Activated CD8-positive, alpha-beta T cell treated with anti-CD3 and anti-CD28 coated beads for 36 hours (primary cell): Measurements from ENCODE around the gene UBE2G1. TPM values are rescaled to one million over a fixed set of nuclear protein-coding genes. Genes with fewer than 3 reads are reported as not detected.

Experiments used
- ATAC-seq: fragments of 200-7000 bp; cut with Tn5 transposase; one replicate; pipeline ENCODE4 v1.10.0; 2021; ENCODE audit warnings: mild to moderate bottlenecking, moderate library complexity
- CTCF ChIA-PET: fragments of 350-600 bp; sonication (Branson Sonifier 250); formaldehyde crosslinking; loops from one replicate; lab custom pipeline; 2021; ENCODE audit warnings: antibody characterized with exemption; lab: Charles Lee
- POLR2A ChIA-PET: fragments of 350-600 bp; sonication (Branson Sonifier 250); formaldehyde crosslinking; loops from one replicate; lab custom pipeline; 2021; ENCODE audit warnings: antibody characterized with exemption; lab: Charles Lee
- DNase-seq: peaks from one replicate; pipeline ENCODE4 v3.0.0-alpha.2; 2020
- H3K27ac Mint-ChIP-seq: one replicate; pipeline ENCODE4 v1.8.0; 2021; ENCODE audit warnings: mild to moderate bottlenecking, mixed read lengths
- H3K27me3 Mint-ChIP-seq: one replicate; pipeline ENCODE4 v1.8.0; 2021; ENCODE audit warnings: mixed read lengths
- H3K36me3 Mint-ChIP-seq: one replicate; pipeline ENCODE4 v1.8.0; 2021; ENCODE audit warnings: low read depth, mixed read lengths
- H3K4me1 Mint-ChIP-seq: one replicate; pipeline ENCODE4 v1.8.0; 2021; ENCODE audit warnings: low read depth, mixed read lengths
- H3K4me3 Mint-ChIP-seq: one replicate; pipeline ENCODE4 v1.8.0; 2021; ENCODE audit warnings: mild to moderate bottlenecking, moderate library complexity, mixed read lengths
- H3K9me3 Mint-ChIP-seq: one replicate; pipeline ENCODE4 v1.8.0; 2021; ENCODE audit warnings: mixed read lengths
- CTCF ChIP-seq: fragments of 200-600 bp; IDR thresholded peaks from one replicate; pipeline ENCODE4 v1.8.0; 2022; ENCODE audit warnings: antibody characterized with exemption, mild to moderate bottlenecking
- intact Hi-C: fragments of 100-400 bp; cut with micrococcal nuclease; formaldehyde crosslinking; loops from one replicate; pipeline ENCODE4 v1.10.0; 2022
- total RNA-seq, 2 experiments: library from RNA; stranded (reverse); gene quantifications; one replicate each; pipeline ENCODE4 v1.2.3, GENCODE V29; 2021

UBE2G1 gene
- total RNA-seq, 2 experiments from 2014 or later, result 40.2 to 44.0 TPM

DNA sequence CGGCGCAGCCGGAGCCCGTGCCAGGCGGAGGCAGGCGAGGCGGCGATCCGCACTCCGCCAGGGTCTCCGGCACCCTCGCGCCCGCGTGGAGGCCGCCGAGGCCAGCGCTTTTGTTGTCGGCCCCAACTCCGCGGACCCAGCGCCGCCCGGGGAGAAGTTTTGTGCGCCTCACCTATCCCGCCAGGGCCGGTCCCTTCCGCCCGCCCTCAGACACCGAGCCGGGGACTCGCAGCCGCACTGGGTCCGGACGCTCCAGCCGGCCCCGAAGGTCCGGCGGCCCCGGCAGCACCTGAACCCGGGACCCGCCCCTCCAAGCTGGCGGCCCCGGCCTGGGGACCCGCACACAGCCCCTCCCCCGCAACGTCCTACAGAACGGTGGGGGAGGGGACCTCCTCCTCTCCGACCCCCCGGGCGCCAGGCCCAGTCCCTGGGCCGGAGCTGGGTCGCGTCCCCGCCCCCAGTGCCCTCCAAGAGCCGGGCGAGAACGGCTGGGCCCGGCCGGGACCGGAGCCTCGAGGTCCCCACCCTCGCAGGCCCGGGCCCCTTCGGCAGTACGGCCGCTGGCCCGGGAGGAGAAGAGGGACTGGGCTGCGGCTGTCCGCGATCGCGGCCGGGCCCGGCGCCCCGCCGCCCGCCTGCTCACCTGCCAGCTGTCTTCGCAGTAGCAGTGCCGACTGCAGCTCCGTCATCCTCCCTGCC is 698 bp downstream of the UBE2G1 start:
- intact Hi-C loops, result no loop called here
- Mint-ChIP-seq H3K4me3 (peak overlapping the region; percentile 73), H3K27ac (no peak overlapping the region), H3K4me1 (peaks cover 29% of the 10 kb centered on the region), H3K9me3 (no peaks in the 10 kb centered on the region), H3K36me3 (peaks cover 16% of the 10 kb centered on the region), H3K27me3 (no peaks in the 10 kb centered on the region)
- CTCF ChIA-PET, result interaction anchor here (1.6 kb wide), 1 partner anchor 150 kb away, joined by 6 read pairs; no protein-coding TSS in a partner anchor
- POLR2A ChIA-PET, result interaction anchor here (0.7 to 1.6 kb wide), 8 partner anchors 9 to 670 kb away, joined by 3 to 9 read pairs (median 4); partner anchors contain the start of genes ANKFY1, CYB5D2 and P2RX5
- no peak for TF ChIP-seq CTCF
- peak; percentile 56 for DNase-seq
- peak; percentile 19 for ATAC-seq

DNA sequence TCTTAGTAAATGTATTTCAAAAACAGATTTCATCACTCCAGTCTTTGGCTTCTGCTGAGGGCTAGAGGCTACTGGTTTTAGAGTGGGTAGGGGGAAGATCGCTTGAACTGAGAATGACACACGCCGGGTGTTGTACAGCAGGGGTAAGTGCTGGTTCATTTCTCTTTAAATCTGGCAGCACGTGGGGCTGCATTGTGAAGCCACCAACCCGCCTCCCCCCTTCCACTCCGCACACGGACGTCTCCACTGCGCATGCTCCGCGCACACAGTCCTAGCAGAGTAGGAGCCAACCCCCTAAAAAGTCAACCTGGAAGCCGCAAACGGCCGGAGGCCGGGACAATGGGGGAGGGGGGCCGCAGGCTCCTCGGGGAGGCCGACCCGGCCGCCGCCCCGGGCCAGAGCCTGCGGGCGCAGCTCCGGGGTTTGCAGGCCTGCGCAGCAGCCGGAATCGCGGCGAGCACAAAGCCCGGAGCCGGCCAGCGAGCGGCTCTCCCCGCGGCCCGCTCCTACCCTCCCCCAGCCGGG is 1.3 kb downstream of the UBE2G1 start:
- H3K4me3 Mint-ChIP-seq, result peak overlapping the region; percentile 82
- H3K4me1 Mint-ChIP-seq, result peaks cover 31% of the 10 kb centered on the region
- H3K27me3 Mint-ChIP-seq, result no peaks in the 10 kb centered on the region
- H3K36me3 Mint-ChIP-seq, result peaks cover 17% of the 10 kb centered on the region
- no peak for TF ChIP-seq CTCF
- H3K27ac Mint-ChIP-seq, result peak overlapping the region; percentile 88
- DNase-seq (peak; percentile 94), ATAC-seq (peak; percentile 69)
- H3K9me3 Mint-ChIP-seq, result no peaks in the 10 kb centered on the region
- intact Hi-C loops, result no loop called here
- POLR2A ChIA-PET, result interaction anchor here (0.7 to 1.6 kb wide), 6 partner anchors 10 to 222 kb away, joined by 3 to 9 read pairs (median 4); partner anchors contain the start of genes ANKFY1 and CYB5D2
- CTCF ChIA-PET, result interaction anchor here (0.8 kb wide), 1 partner anchor 61 kb away, joined by 3 read pairs; no protein-coding TSS in a partner anchor

DNA sequence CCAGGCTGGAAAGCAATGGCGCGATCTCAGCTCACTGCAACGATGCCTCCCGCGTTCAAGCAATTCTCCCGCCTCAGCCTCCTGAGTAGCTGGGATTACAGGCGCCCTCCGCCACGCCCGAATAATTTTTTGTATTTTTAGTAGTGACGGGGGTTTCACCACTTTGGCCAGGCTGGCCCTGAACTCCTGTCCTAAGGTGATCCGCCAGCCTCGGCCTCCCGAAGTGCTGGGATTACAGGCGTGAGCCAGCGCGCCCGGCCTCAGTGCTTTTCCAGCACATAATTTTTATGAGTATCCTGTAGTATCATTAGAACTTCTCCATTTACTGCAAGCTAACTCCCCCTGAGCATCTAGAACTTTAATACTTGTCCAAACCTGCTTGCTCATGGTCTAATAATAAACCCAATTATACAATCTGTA is 1.8 kb downstream of the UBE2G1 start:
- H3K9me3 Mint-ChIP-seq, result no peaks in the 10 kb centered on the region
- H3K27me3 Mint-ChIP-seq, result no peaks in the 10 kb centered on the region
- peak overlapping the region; percentile 82 for H3K4me3 Mint-ChIP-seq
- ChIA-PET POLR2A (interaction anchor here (0.7 to 1.2 kb wide), 2 partner anchors 22 to 101 kb away, joined by 3 read pairs; partner anchors contain the start of gene ANKFY1), CTCF (interaction anchor here (0.8 kb wide), 1 partner anchor 61 kb away, joined by 3 read pairs; no protein-coding TSS in a partner anchor)
- intact Hi-C loops, result no loop called here
- ATAC-seq (no peak), DNase-seq (no peak)
- peaks cover 36% of the 10 kb centered on the region for H3K4me1 Mint-ChIP-seq
- TF ChIP-seq CTCF, result no peak
- H3K36me3 Mint-ChIP-seq, result peaks cover 17% of the 10 kb centered on the region
- peak overlapping the region; percentile 88 for H3K27ac Mint-ChIP-seq

- H3K27ac Mint-ChIP-seq, result no peak overlapping the region
- ATAC-seq, result no peak
- H3K27me3 Mint-ChIP-seq, result no peaks in the 10 kb centered on the region
- peaks cover 17% of the 10 kb centered on the region for H3K36me3 Mint-ChIP-seq
- H3K9me3 Mint-ChIP-seq, result no peaks in the 10 kb centered on the region
- peaks cover 53% of the 10 kb centered on the region for H3K4me1 Mint-ChIP-seq
- H3K4me3 Mint-ChIP-seq, result no peak overlapping the region
- ChIA-PET POLR2A (no interaction called here), CTCF (no interaction called here)
- intact Hi-C loops, result no loop called here
- no peak for TF ChIP-seq CTCF
- no peak for DNase-seq
Observed at GRCh38 chr17:4362141-4362540, 4.3 kb downstream of the UBE2G1 start.

GRCh38 chr17:4358154-4358553 is 8.3 kb downstream of the UBE2G1 start:
- peaks cover 54% of the 10 kb centered on the region for H3K4me1 Mint-ChIP-seq
- CTCF ChIA-PET, result interaction anchor here (1.2 kb wide), 1 partner anchor 54 kb away, joined by 3 read pairs; no protein-coding TSS in a partner anchor
- H3K4me3 Mint-ChIP-seq, result no peak overlapping the region
- no peaks in the 10 kb centered on the region for H3K27me3 Mint-ChIP-seq
- POLR2A ChIA-PET, result no interaction called here
- no peak for DNase-seq
- ATAC-seq, result no peak
- H3K36me3 Mint-ChIP-seq, result peaks cover 9% of the 10 kb centered on the region
- no peaks in the 10 kb centered on the region for H3K9me3 Mint-ChIP-seq
- intact Hi-C loops, result no loop called here
- TF ChIP-seq CTCF, result no peak
- no peak overlapping the region for H3K27ac Mint-ChIP-seq
